HL-60 (cell line): ENCODE measurements around the gene LINGO1.

Experiments used
- CTCF ChIP-seq: IDR thresholded peaks from one replicate; pipeline ENCODE4 v1.5.1; 2011; ENCODE audit warnings: low read length, control low read depth, inconsistent platforms; ENCODE audit not compliant: insufficient read depth
- POLR2AphosphoS5 ChIP-seq: IDR thresholded peaks from 2 replicates; pipeline ENCODE4 v1.6.1; 2012; ENCODE audit warnings: low read depth

GRCh38 chr15:77584691-77585090, 48.0 kb downstream of the LINGO1 start:
- no peak for TF ChIP-seq CTCF
- TF ChIP-seq POLR2AphosphoS5, result no peak
